ENCODE measurements around the gene ST8SIA3. TPM values are rescaled to one million over a fixed set of nuclear protein-coding genes. Genes with fewer than 3 reads are reported as not detected.
A peak's percentile ranks its signal among the peaks of the same experiment; 100 is the strongest.

ST8SIA3 gene
- total RNA-seq, 1 donor from 2014 or later, result 17.7 TPM

- Mint-ChIP-seq H3K4me1 (ENCODE audit: low read depth, unreplicated experiment) (peaks cover 18% of the 10 kb centered on the region), H3K9me3 (ENCODE audit: unreplicated experiment) (peaks cover 2% of the 10 kb centered on the region), H3K27ac (ENCODE audit: unreplicated experiment) (peak overlapping the region; percentile 44), H3K4me3 (ENCODE audit: unreplicated experiment) (peak overlapping the region; percentile 32), H3K27me3 (ENCODE audit: unreplicated experiment) (no peaks in the 10 kb centered on the region), H3K36me3 (ENCODE audit: unreplicated experiment) (no peaks in the 10 kb centered on the region)
- no peak for TF ChIP-seq CTCF (IDR thresholded peaks at IDR 0.05; ENCODE audit: partially characterized antibody, unreplicated experiment)
- no peak for DNase-seq
These were observed 18.4 kb upstream of the ST8SIA3 start for GRCh38 chr18:57333940-57334339.

GRCh38 chr18:57334383-57334782, 18.0 kb upstream of the ST8SIA3 start:
- H3K9me3 Mint-ChIP-seq (ENCODE audit: unreplicated experiment), result peaks cover 2% of the 10 kb centered on the region
- no peak overlapping the region for H3K4me3 Mint-ChIP-seq (ENCODE audit: unreplicated experiment)
- peaks cover 18% of the 10 kb centered on the region for H3K4me1 Mint-ChIP-seq (ENCODE audit: low read depth, unreplicated experiment)
- TF ChIP-seq CTCF (IDR thresholded peaks at IDR 0.05; ENCODE audit: partially characterized antibody, unreplicated experiment), result no peak
- no peak overlapping the region for H3K27ac Mint-ChIP-seq (ENCODE audit: unreplicated experiment)
- H3K36me3 Mint-ChIP-seq (ENCODE audit: unreplicated experiment), result no peaks in the 10 kb centered on the region
- no peak for DNase-seq
- no peaks in the 10 kb centered on the region for H3K27me3 Mint-ChIP-seq (ENCODE audit: unreplicated experiment)

GRCh38 chr18:57336343-57336742, 16.0 kb upstream of the ST8SIA3 start:
- TF ChIP-seq CTCF (IDR thresholded peaks at IDR 0.05; ENCODE audit: partially characterized antibody, unreplicated experiment), result no peak
- Mint-ChIP-seq H3K36me3 (ENCODE audit: unreplicated experiment) (peaks cover 4% of the 10 kb centered on the region), H3K27me3 (ENCODE audit: unreplicated experiment) (peaks cover 3% of the 10 kb centered on the region), H3K9me3 (ENCODE audit: unreplicated experiment) (peaks cover 2% of the 10 kb centered on the region), H3K4me3 (ENCODE audit: unreplicated experiment) (no peak overlapping the region), H3K4me1 (ENCODE audit: low read depth, unreplicated experiment) (peaks cover 18% of the 10 kb centered on the region), H3K27ac (ENCODE audit: unreplicated experiment) (no peak overlapping the region)
- DNase-seq, result no peak

- no peak for DNase-seq
These were observed 14.5 kb upstream of the ST8SIA3 start for GRCh38 chr18:57337890-57338289.

GRCh38 chr18:57343833-57344232, 8.5 kb upstream of the ST8SIA3 start:
- TF ChIP-seq CTCF (IDR thresholded peaks at IDR 0.05; ENCODE audit: partially characterized antibody, unreplicated experiment), result no peak

More at GRCh38 chr18:57337890-57338289, 14.5 kb upstream of the ST8SIA3 start:
- peaks cover 3% of the 10 kb centered on the region for H3K27me3 Mint-ChIP-seq (ENCODE audit: unreplicated experiment)
- H3K4me3 Mint-ChIP-seq (ENCODE audit: unreplicated experiment), result no peak overlapping the region
- no peak overlapping the region for H3K27ac Mint-ChIP-seq (ENCODE audit: unreplicated experiment)
- H3K9me3 Mint-ChIP-seq (ENCODE audit: unreplicated experiment), result peaks cover 2% of the 10 kb centered on the region
- TF ChIP-seq CTCF (IDR thresholded peaks at IDR 0.05; ENCODE audit: partially characterized antibody, unreplicated experiment), result no peak
- peaks cover 4% of the 10 kb centered on the region for H3K36me3 Mint-ChIP-seq (ENCODE audit: unreplicated experiment)
- H3K4me1 Mint-ChIP-seq (ENCODE audit: low read depth, unreplicated experiment), result peaks cover 18% of the 10 kb centered on the region

More at GRCh38 chr18:57343833-57344232, 8.5 kb upstream of the ST8SIA3 start:
- Mint-ChIP-seq H3K9me3 (ENCODE audit: unreplicated experiment) (peaks cover 4% of the 10 kb centered on the region), H3K4me3 (ENCODE audit: unreplicated experiment) (no peak overlapping the region), H3K27me3 (ENCODE audit: unreplicated experiment) (peaks cover 5% of the 10 kb centered on the region), H3K4me1 (ENCODE audit: low read depth, unreplicated experiment) (peaks cover 38% of the 10 kb centered on the region), H3K27ac (ENCODE audit: unreplicated experiment) (no peak overlapping the region), H3K36me3 (ENCODE audit: unreplicated experiment) (peaks cover 4% of the 10 kb centered on the region)
- DNase-seq, result no peak

Data from glutamatergic neuron (in vitro differentiated cells).